Mesothelial cell of epicardium (in vitro differentiated cells): ENCODE results near the gene PACSIN3. TPM values are rescaled to one million over a fixed set of nuclear protein-coding genes. Genes with fewer than 3 reads are reported as not detected.
A peak's percentile ranks its signal among the peaks of the same experiment; 100 is the strongest.
"Not testable (repeated sequence)": the region's sequence is repeated elsewhere in the genome, so short reads cannot be mapped to it uniquely, and the experiment has no call there.

Experiments
- DNase-seq, 2 experiments: peaks; one replicate each; pipeline ENCODE4 v3.0.0; 2021; ENCODE audit warnings: low spot score in 2 of 2; ENCODE audit not compliant: unreplicated experiment in 2 of 2
- H3K27ac Mint-ChIP-seq: 2 replicates; pipeline ENCODE4 v1.8.0; 2021; ENCODE audit warnings: mixed read lengths
- H3K27me3 Mint-ChIP-seq: 2 replicates; pipeline ENCODE4 v1.8.0; 2021; ENCODE audit warnings: low read depth, mixed read lengths
- H3K36me3 Mint-ChIP-seq: 2 replicates; pipeline ENCODE4 v1.8.0; 2021; ENCODE audit warnings: mixed read lengths
- H3K4me1 Mint-ChIP-seq: 2 replicates; pipeline ENCODE4 v1.8.0; 2021; ENCODE audit warnings: mixed read lengths
- H3K4me3 Mint-ChIP-seq: 2 replicates; pipeline ENCODE4 v1.8.0; 2021; ENCODE audit warnings: mild to moderate bottlenecking, moderate library complexity, mixed read lengths
- H3K9me3 Mint-ChIP-seq: 2 replicates; pipeline ENCODE4 v1.8.0; 2021; ENCODE audit warnings: mixed read lengths
- CTCF ChIP-seq: fragments of 200-600 bp; sonication (generic); IDR thresholded peaks from one replicate; pipeline ENCODE4 v1.5.0; 2021; ENCODE audit warnings: antibody characterized with exemption; ENCODE audit not compliant: unreplicated experiment
- total RNA-seq: library from RNA; stranded (reverse); gene quantifications from 3 replicates; pipeline ENCODE4 v1.2.1, GENCODE V29; 2021

PACSIN3 gene
- total RNA-seq, 1 donor from 2014 or later = 64.1 TPM

GRCh38 chr11:47215366-47215910, 29.2 kb upstream of the PACSIN3 start:
- Mint-ChIP-seq H3K4me3 (peak overlapping the region; percentile 89), H3K9me3 (no peaks in the 10 kb centered on the region), H3K27me3 (no peaks in the 10 kb centered on the region), H3K36me3 (peaks cover 12% of the 10 kb centered on the region), H3K27ac (peak overlapping the region; percentile 95), H3K4me1 (peaks cover 37% of the 10 kb centered on the region)
- DNase-seq = no peak
- no peak for TF ChIP-seq CTCF

GRCh38 chr11:47213950-47214565, 27.8 kb upstream of the PACSIN3 start:
- H3K4me1 Mint-ChIP-seq = peaks cover 31% of the 10 kb centered on the region
- H3K9me3 Mint-ChIP-seq = no peaks in the 10 kb centered on the region
- H3K27me3 Mint-ChIP-seq = no peaks in the 10 kb centered on the region
- DNase-seq = no peak
- TF ChIP-seq CTCF = no peak
- H3K36me3 Mint-ChIP-seq = peaks cover 8% of the 10 kb centered on the region
- peak overlapping the region; percentile 68 for H3K4me3 Mint-ChIP-seq
- peak overlapping the region; percentile 90 for H3K27ac Mint-ChIP-seq

- Mint-ChIP-seq H3K9me3 (no peaks in the 10 kb centered on the region), H3K27me3 (no peaks in the 10 kb centered on the region), H3K4me1 (peaks cover 25% of the 10 kb centered on the region), H3K36me3 (peaks cover 2% of the 10 kb centered on the region), H3K4me3 (no peak overlapping the region), H3K27ac (no peak overlapping the region)
- TF ChIP-seq CTCF = no peak
- no peak for DNase-seq
Observed at GRCh38 chr11:47212938-47213337, 26.7 kb upstream of the PACSIN3 start.

- Mint-ChIP-seq H3K9me3 (no peaks in the 10 kb centered on the region), H3K27ac (no peak overlapping the region)
- TF ChIP-seq CTCF = no peak
Observed at GRCh38 chr11:47208628-47209027, 22.4 kb upstream of the PACSIN3 start.

GRCh38 chr11:47208008-47208552, 21.8 kb upstream of the PACSIN3 start:
- H3K27me3 Mint-ChIP-seq, DNase-seq, H3K4me1 Mint-ChIP-seq, H3K27ac Mint-ChIP-seq, H3K9me3 Mint-ChIP-seq, H3K4me3 Mint-ChIP-seq, H3K36me3 Mint-ChIP-seq: not testable (repeated sequence)

More at GRCh38 chr11:47208628-47209027, 22.4 kb upstream of the PACSIN3 start:
- Mint-ChIP-seq H3K36me3 (no peaks in the 10 kb centered on the region), H3K27me3 (no peaks in the 10 kb centered on the region), H3K4me1 (peaks cover 7% of the 10 kb centered on the region), H3K4me3 (no peak overlapping the region)
- no peak for DNase-seq

GRCh38 chr11:47207459-47207858, 21.2 kb upstream of the PACSIN3 start:
- H3K4me3 Mint-ChIP-seq = no peak overlapping the region
- peaks cover 7% of the 10 kb centered on the region for H3K4me1 Mint-ChIP-seq
- TF ChIP-seq CTCF = no peak
- DNase-seq = no peak
- no peak overlapping the region for H3K27ac Mint-ChIP-seq
- H3K9me3 Mint-ChIP-seq = no peaks in the 10 kb centered on the region
- H3K27me3 Mint-ChIP-seq = no peaks in the 10 kb centered on the region
- no peaks in the 10 kb centered on the region for H3K36me3 Mint-ChIP-seq

- not testable (repeated sequence) for H3K27ac Mint-ChIP-seq, H3K4me1 Mint-ChIP-seq, H3K4me3 Mint-ChIP-seq, DNase-seq, H3K9me3 Mint-ChIP-seq, H3K36me3 Mint-ChIP-seq, H3K27me3 Mint-ChIP-seq
Observed at GRCh38 chr11:47206577-47206976, 20.3 kb upstream of the PACSIN3 start.
